ENCODE results near the gene ZBED6. TPM values are rescaled to one million over a fixed set of nuclear protein-coding genes. Genes with fewer than 3 reads are reported as not detected.

ZBED6 gene
- total RNA-seq, 1 donor from 2014 or later, result 34.1 TPM

DNA sequence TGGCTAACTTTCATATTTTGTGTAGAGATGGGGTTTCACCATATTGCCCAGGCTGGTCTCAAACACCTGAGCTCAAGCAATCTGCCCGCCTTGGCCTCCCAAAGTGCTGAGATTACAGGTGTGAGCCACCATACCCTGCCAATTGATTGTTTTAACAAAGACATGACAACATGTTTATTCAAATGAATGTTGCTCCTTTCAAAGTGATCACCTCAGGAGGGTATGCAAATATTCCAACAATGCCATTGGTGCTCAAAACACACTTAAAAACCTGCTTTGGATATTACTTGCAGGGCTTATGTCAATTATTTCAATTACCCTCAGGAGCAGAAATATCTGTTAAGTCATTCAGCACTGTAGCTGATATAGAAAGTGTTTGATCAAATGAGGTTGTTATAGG is 22.6 kb upstream of the ZBED6 start:
- H3K4me1 Mint-ChIP-seq (ENCODE audit: low read depth, unreplicated experiment), result no peaks in the 10 kb centered on the region
- peaks cover 7% of the 10 kb centered on the region for H3K27me3 ChIP-seq (ENCODE audit: insufficient read depth, low read length)
- FAIRE-seq (no peak), DNase-seq (ENCODE audit: low read depth) (no peak)
- no peak overlapping the region for H3K27ac ChIP-seq (ENCODE audit: low read depth, low read length)
- H3K9me3 Mint-ChIP-seq (ENCODE audit: unreplicated experiment), result no peaks in the 10 kb centered on the region
- H3K9ac ChIP-seq (ENCODE audit: low read length), result no peak overlapping the region
- peaks cover 3% of the 10 kb centered on the region for H3K36me3 Mint-ChIP-seq (ENCODE audit: low read depth, unreplicated experiment)
- H3K4me1 ChIP-seq (ENCODE audit: insufficient read depth, low read length), result no peaks in the 10 kb centered on the region
- H4K20me1 ChIP-seq (ENCODE audit: insufficient read depth, low read length), result no peaks in the 10 kb centered on the region
- no peak overlapping the region for H3K4me3 Mint-ChIP-seq (ENCODE audit: unreplicated experiment)
- no peaks in the 10 kb centered on the region for H3K9me3 ChIP-seq (ENCODE audit: insufficient read depth, low read depth, low read length)
- TF ChIP-seq, protein P1, sequence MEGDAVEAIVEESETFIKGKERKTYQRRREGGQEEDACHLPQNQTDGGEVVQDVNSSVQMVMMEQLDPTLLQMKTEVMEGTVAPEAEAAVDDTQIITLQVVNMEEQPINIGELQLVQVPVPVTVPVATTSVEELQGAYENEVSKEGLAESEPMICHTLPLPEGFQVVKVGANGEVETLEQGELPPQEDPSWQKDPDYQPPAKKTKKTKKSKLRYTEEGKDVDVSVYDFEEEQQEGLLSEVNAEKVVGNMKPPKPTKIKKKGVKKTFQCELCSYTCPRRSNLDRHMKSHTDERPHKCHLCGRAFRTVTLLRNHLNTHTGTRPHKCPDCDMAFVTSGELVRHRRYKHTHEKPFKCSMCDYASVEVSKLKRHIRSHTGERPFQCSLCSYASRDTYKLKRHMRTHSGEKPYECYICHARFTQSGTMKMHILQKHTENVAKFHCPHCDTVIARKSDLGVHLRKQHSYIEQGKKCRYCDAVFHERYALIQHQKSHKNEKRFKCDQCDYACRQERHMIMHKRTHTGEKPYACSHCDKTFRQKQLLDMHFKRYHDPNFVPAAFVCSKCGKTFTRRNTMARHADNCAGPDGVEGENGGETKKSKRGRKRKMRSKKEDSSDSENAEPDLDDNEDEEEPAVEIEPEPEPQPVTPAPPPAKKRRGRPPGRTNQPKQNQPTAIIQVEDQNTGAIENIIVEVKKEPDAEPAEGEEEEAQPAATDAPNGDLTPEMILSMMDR (IDR thresholded peaks at IDR 0.05; ENCODE audit: insufficient read depth, low read depth, low read length), result no peak
- no peak for TF ChIP-seq EZH2 (IDR thresholded peaks at IDR 0.05; ENCODE audit: insufficient read depth, low read length)
- H3K36me3 ChIP-seq (ENCODE audit: insufficient read depth, low read length), result no peaks in the 10 kb centered on the region
- H3K79me2 ChIP-seq (ENCODE audit: insufficient read depth, low read length), result no peaks in the 10 kb centered on the region
- H3K27ac Mint-ChIP-seq (ENCODE audit: unreplicated experiment), result no peak overlapping the region
- H3K4me3 ChIP-seq (ENCODE audit: insufficient read depth, low read depth, low read length), result no peak overlapping the region
- H3K27me3 Mint-ChIP-seq (ENCODE audit: low read depth, unreplicated experiment), result peaks cover 16% of the 10 kb centered on the region
- H2AFZ ChIP-seq (ENCODE audit: low read depth, low read length), result no peak overlapping the region
- no peak overlapping the region for H3K4me2 ChIP-seq (ENCODE audit: low read length)

- H3K79me2 ChIP-seq (ENCODE audit: insufficient read depth, low read length), result no peaks in the 10 kb centered on the region
- no peaks in the 10 kb centered on the region for H4K20me1 ChIP-seq (ENCODE audit: insufficient read depth, low read length)
- H3K4me1 ChIP-seq (ENCODE audit: insufficient read depth, low read length), result no peaks in the 10 kb centered on the region
- no peaks in the 10 kb centered on the region for H3K9me3 Mint-ChIP-seq (ENCODE audit: unreplicated experiment)
- FAIRE-seq, result no peak
- peaks cover 4% of the 10 kb centered on the region for H3K27me3 Mint-ChIP-seq (ENCODE audit: low read depth, unreplicated experiment)
- no peak for DNase-seq (ENCODE audit: low read depth)
- H3K27ac ChIP-seq (ENCODE audit: low read depth, low read length), result no peak overlapping the region
- no peaks in the 10 kb centered on the region for H3K36me3 Mint-ChIP-seq (ENCODE audit: low read depth, unreplicated experiment)
- TF ChIP-seq EZH2 (IDR thresholded peaks at IDR 0.05; ENCODE audit: insufficient read depth, low read length), result no peak
- H2AFZ ChIP-seq (ENCODE audit: low read depth, low read length), result no peak overlapping the region
- H3K9ac ChIP-seq (ENCODE audit: low read length), result no peak overlapping the region
- no peak overlapping the region for H3K4me3 Mint-ChIP-seq (ENCODE audit: unreplicated experiment)
- H3K27ac Mint-ChIP-seq (ENCODE audit: unreplicated experiment), result no peak overlapping the region
- no peak overlapping the region for H3K4me2 ChIP-seq (ENCODE audit: low read length)
- H3K4me3 ChIP-seq (ENCODE audit: insufficient read depth, low read depth, low read length), result no peak overlapping the region
- no peaks in the 10 kb centered on the region for H3K9me3 ChIP-seq (ENCODE audit: insufficient read depth, low read depth, low read length)
- H3K36me3 ChIP-seq (ENCODE audit: insufficient read depth, low read length), result no peaks in the 10 kb centered on the region
- no peaks in the 10 kb centered on the region for H3K27me3 ChIP-seq (ENCODE audit: insufficient read depth, low read length)
- H3K4me1 Mint-ChIP-seq (ENCODE audit: low read depth, unreplicated experiment), result no peaks in the 10 kb centered on the region
These were observed 18.8 kb upstream of the ZBED6 start for GRCh38 chr1:203776636-203777035.

DNA sequence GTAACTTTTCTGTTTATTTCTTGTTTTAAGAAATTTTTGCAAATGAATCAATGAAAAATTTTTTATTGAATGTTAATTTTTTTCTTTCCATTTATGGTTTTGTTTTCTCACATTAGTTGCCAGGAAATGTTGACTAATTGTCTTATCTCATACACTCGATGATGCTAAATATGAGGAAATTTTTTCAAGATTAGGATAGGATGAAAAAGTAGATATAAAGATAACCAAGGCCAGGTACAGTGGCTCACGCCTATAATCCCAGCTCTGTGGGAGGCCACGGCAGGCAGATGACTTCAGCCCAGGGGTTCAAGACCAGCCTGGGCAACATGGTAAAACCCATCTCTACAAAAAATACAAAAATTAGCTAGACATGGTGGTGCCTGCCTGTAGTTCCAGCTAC is 17.8 kb upstream of the ZBED6 start:
- Histone ChIP-seq H3K4me3 (ENCODE audit: insufficient read depth, low read depth, low read length) (no peak overlapping the region), H3K9me3 (ENCODE audit: insufficient read depth, low read depth, low read length) (no peaks in the 10 kb centered on the region), H3K79me2 (ENCODE audit: insufficient read depth, low read length) (no peaks in the 10 kb centered on the region), H3K36me3 (ENCODE audit: insufficient read depth, low read length) (no peaks in the 10 kb centered on the region), H3K27me3 (ENCODE audit: insufficient read depth, low read length) (no peaks in the 10 kb centered on the region), H3K4me1 (ENCODE audit: insufficient read depth, low read length) (no peaks in the 10 kb centered on the region), H3K9ac (ENCODE audit: low read length) (no peak overlapping the region), H3K4me2 (ENCODE audit: low read length) (no peak overlapping the region), H4K20me1 (ENCODE audit: insufficient read depth, low read length) (no peaks in the 10 kb centered on the region), H3K27ac (ENCODE audit: low read depth, low read length) (no peak overlapping the region), H2AFZ (ENCODE audit: low read depth, low read length) (no peak overlapping the region)
- no peak for FAIRE-seq
- Mint-ChIP-seq H3K4me3 (ENCODE audit: unreplicated experiment) (no peak overlapping the region), H3K27ac (ENCODE audit: unreplicated experiment) (no peak overlapping the region), H3K9me3 (ENCODE audit: unreplicated experiment) (no peaks in the 10 kb centered on the region), H3K27me3 (ENCODE audit: low read depth, unreplicated experiment) (peaks cover 2% of the 10 kb centered on the region), H3K36me3 (ENCODE audit: low read depth, unreplicated experiment) (no peaks in the 10 kb centered on the region), H3K4me1 (ENCODE audit: low read depth, unreplicated experiment) (no peaks in the 10 kb centered on the region)
- TF ChIP-seq EZH2 (IDR thresholded peaks at IDR 0.05; ENCODE audit: insufficient read depth, low read length), result no peak
- TF ChIP-seq, protein P1 (IDR thresholded peaks at IDR 0.05; ENCODE audit: insufficient read depth, low read depth, low read length), result no peak
- DNase-seq (ENCODE audit: low read depth), result no peak

Data from astrocyte (in vitro differentiated cells and primary cell).